Osteocyte (in vitro differentiated cells): ENCODE measurements around the gene SCYGR5. TPM values are rescaled to one million over a fixed set of nuclear protein-coding genes. Genes with fewer than 3 reads are reported as not detected.
"Not testable (repeated sequence)": the region's sequence is repeated elsewhere in the genome, so short reads cannot be mapped to it uniquely, and the experiment has no call there.

Source experiments
- DNase-seq: peaks from one replicate; pipeline ENCODE4 v3.0.0; 2021; ENCODE audit warnings: mixed read lengths; ENCODE audit not compliant: unreplicated experiment; ENCODE audit errors: extremely low spot score
- H3K27ac Mint-ChIP-seq: one replicate; pipeline ENCODE4 v1.8.0; 2021; ENCODE audit warnings: mild to moderate bottlenecking, mixed read lengths; ENCODE audit not compliant: unreplicated experiment
- H3K27me3 Mint-ChIP-seq: one replicate; pipeline ENCODE4 v1.8.0; 2021; ENCODE audit warnings: mixed read lengths; ENCODE audit not compliant: unreplicated experiment
- H3K36me3 Mint-ChIP-seq: one replicate; pipeline ENCODE4 v1.8.0; 2021; ENCODE audit warnings: mixed read lengths; ENCODE audit not compliant: unreplicated experiment
- H3K4me1 Mint-ChIP-seq: one replicate; pipeline ENCODE4 v1.8.0; 2021; ENCODE audit warnings: mixed read lengths; ENCODE audit not compliant: unreplicated experiment
- H3K4me3 Mint-ChIP-seq: one replicate; pipeline ENCODE4 v1.8.0; 2021; ENCODE audit warnings: mild to moderate bottlenecking, moderate library complexity, mixed read lengths; ENCODE audit not compliant: unreplicated experiment
- H3K9me3 Mint-ChIP-seq: one replicate; pipeline ENCODE4 v1.8.0; 2021; ENCODE audit warnings: mixed read lengths; ENCODE audit not compliant: unreplicated experiment
- CTCF ChIP-seq: fragments of 200-600 bp; sonication (generic); IDR thresholded peaks from 2 replicates; pipeline ENCODE4 v1.5.0; 2021; ENCODE audit warnings: antibody characterized with exemption, mild to moderate bottlenecking, moderate library complexity
- long read RNA-seq: library from polyadenylated mRNA; unstranded; transcript quantifications from one replicate; pipeline ENCODE4 v2.0.0, GENCODE V29; 2021
- total RNA-seq: library from RNA; stranded (reverse); gene quantifications from 2 replicates; pipeline ENCODE4 v1.2.1, GENCODE V29; 2021

The SCYGR5 gene
- total RNA-seq: not detected in 2 replicates
- long read RNA-seq: 0 reads

- not testable (repeated sequence) for H3K4me3 Mint-ChIP-seq, DNase-seq, H3K4me1 Mint-ChIP-seq, H3K27me3 Mint-ChIP-seq, H3K9me3 Mint-ChIP-seq, H3K36me3 Mint-ChIP-seq, H3K27ac Mint-ChIP-seq
Observed at GRCh38 chr2:227666631-227667170, at the start of gene SCYGR5. SCYGR5 (plus strand) TSS chr2:227666804; CDS start chr2:227666804, 0 bp downstream.

- Mint-ChIP-seq H3K4me3 (no peak within 1 kb of the TSS), H3K36me3 (no peaks in the 10 kb centered on the region), H3K9me3 (no peaks in the 10 kb centered on the region), H3K27ac (no peak within 1 kb of the TSS), H3K4me1 (peaks cover 4% of the 10 kb centered on the region), H3K27me3 (peaks cover 5% of the 10 kb centered on the region)
- TF ChIP-seq CTCF: no peak
- no peak for DNase-seq
Observed at GRCh38 chr2:227617316-227618230, 49.0 kb upstream of the SCYGR5 start, which contains the start of gene SCYGR4. SCYGR4 (plus strand) TSS chr2:227617498; CDS start chr2:227617498, 0 bp downstream.

- no peak for DNase-seq
- H3K4me1 Mint-ChIP-seq: peaks cover 3% of the 10 kb centered on the region
- TF ChIP-seq CTCF: no peak
- H3K4me3 Mint-ChIP-seq: no peak overlapping the region
- H3K27ac Mint-ChIP-seq: no peak overlapping the region
- H3K36me3 Mint-ChIP-seq: no peaks in the 10 kb centered on the region
- no peaks in the 10 kb centered on the region for H3K27me3 Mint-ChIP-seq
- H3K9me3 Mint-ChIP-seq: no peaks in the 10 kb centered on the region
Observed at GRCh38 chr2:227623226-227623625, 43.4 kb upstream of the SCYGR5 start.

- Mint-ChIP-seq H3K4me3 (no peak overlapping the region), H3K9me3 (no peaks in the 10 kb centered on the region), H3K36me3 (no peaks in the 10 kb centered on the region), H3K4me1 (peaks cover 3% of the 10 kb centered on the region), H3K27me3 (peaks cover 9% of the 10 kb centered on the region), H3K27ac (no peak overlapping the region)
- no peak for DNase-seq
- no peak for TF ChIP-seq CTCF
Observed at GRCh38 chr2:227625420-227625819, 41.2 kb upstream of the SCYGR5 start.

- no peak for DNase-seq
- TF ChIP-seq CTCF: no peak
- H3K27me3 Mint-ChIP-seq: peaks cover 19% of the 10 kb centered on the region
- H3K27ac Mint-ChIP-seq: no peak overlapping the region
- no peak overlapping the region for H3K4me3 Mint-ChIP-seq
- H3K9me3 Mint-ChIP-seq: no peaks in the 10 kb centered on the region
- no peaks in the 10 kb centered on the region for H3K36me3 Mint-ChIP-seq
- peaks cover 3% of the 10 kb centered on the region for H3K4me1 Mint-ChIP-seq
Observed at GRCh38 chr2:227626580-227627151, 39.9 kb upstream of the SCYGR5 start.
